Thoracic aorta (tissue), 2 donors: ENCODE measurements around the gene ALPK3. TPM values are rescaled to one million over a fixed set of nuclear protein-coding genes. Genes with fewer than 3 reads are reported as not detected.

Source experiments
- ATAC-seq: fragments of 150-250 bp; one replicate; pipeline ENCODE4 v1.8.0; 2017; ENCODE audit warnings: low read depth; ENCODE audit not compliant: insufficient number of reproducible peaks, low FRiP score
- DNase-seq: peaks from one replicate; pipeline ENCODE4 v3.0.0-alpha.2; 2020; ENCODE audit warnings: low spot score
- H3K27ac ChIP-seq, 2 donors: fragments of 200-600 bp; sonication (generic); 1 replicate in 1 of 2; 2 replicates in 1 of 2; pipeline ENCODE4 v1.5.1; 2016; ENCODE audit warnings: mild to moderate bottlenecking in 2 of 2, moderate library complexity in 2 of 2
- H3K27me3 ChIP-seq: fragments of 200-600 bp; sonication (generic); replicated peaks from 2 replicates; pipeline ENCODE4 v1.6.0; 2016; ENCODE audit warnings: mild to moderate bottlenecking; ENCODE audit not compliant: insufficient read depth
- H3K36me3 ChIP-seq: fragments of 200-600 bp; sonication (generic); one replicate; pipeline ENCODE4 v1.5.1; 2016
- H3K4me1 ChIP-seq, 2 donors: fragments of 200-600 bp; sonication (generic); 1 replicate in 1 of 2; 2 replicates in 1 of 2; pipeline versions ENCODE4 v1.5.1 to v1.6.0; 2016; ENCODE audit warnings: low read depth in 2 of 2, mild to moderate bottlenecking in 1 of 2; ENCODE audit not compliant: control insufficient read depth in 1 of 2
- H3K4me3 ChIP-seq: fragments of 200-600 bp; sonication (generic); 2 replicates; pipeline ENCODE4 v1.5.1; 2016; ENCODE audit warnings: mild to moderate bottlenecking
- H3K9me3 ChIP-seq: fragments of 200-600 bp; sonication (generic); 2 replicates; pipeline ENCODE4 v1.5.1; 2016
- total RNA-seq, 2 donors: library from RNA; depleted of rRNA; stranded (reverse); fragments of >200 nt; gene quantifications; one replicate each; pipeline versions ENCODE4 v1.1.0 to v1.2.3, GENCODE V29; 2016
- TF ChIP-seq, protein P1 (sequence below): fragments of 200-600 bp; sonication (generic); IDR thresholded peaks from one replicate; pipeline ENCODE4 v1.5.1; 2019; ENCODE audit warnings: antibody characterized with exemption

ALPK3 gene
- total RNA-seq, 2 donors from 2014 or later, result 56.9 to 81.1 TPM

DNA sequence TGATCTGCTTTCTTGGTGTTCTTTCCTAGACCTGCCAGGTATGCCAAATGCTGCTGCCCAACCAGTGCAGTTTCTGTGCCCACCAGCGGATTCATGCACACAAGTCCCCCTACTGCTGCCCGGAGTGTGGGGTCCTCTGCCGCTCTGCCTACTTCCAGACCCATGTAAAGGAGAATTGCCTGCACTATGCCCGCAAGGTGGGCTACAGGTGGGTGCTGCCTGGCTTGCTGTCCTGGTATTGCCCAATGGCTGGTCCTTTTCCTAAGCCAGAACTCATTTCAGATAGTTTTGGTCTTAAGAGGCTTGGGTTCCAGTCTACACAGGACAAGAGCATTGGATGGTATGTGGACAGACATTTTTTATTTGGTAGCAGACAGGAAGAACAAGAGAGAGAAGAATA lies 26.5 kb upstream of the ALPK3 start:
- H3K27ac ChIP-seq, result no peak overlapping the region
- peaks cover 34% of the 10 kb centered on the region for H3K36me3 ChIP-seq
- no peak overlapping the region for H3K4me3 ChIP-seq
- DNase-seq (no peak), ATAC-seq (no peak)
- no peaks in the 10 kb centered on the region for H3K9me3 ChIP-seq
- H3K4me1 ChIP-seq, result peaks cover 5 to 24% of the 10 kb centered on the region in 2 donors
- TF ChIP-seq, protein P1, sequence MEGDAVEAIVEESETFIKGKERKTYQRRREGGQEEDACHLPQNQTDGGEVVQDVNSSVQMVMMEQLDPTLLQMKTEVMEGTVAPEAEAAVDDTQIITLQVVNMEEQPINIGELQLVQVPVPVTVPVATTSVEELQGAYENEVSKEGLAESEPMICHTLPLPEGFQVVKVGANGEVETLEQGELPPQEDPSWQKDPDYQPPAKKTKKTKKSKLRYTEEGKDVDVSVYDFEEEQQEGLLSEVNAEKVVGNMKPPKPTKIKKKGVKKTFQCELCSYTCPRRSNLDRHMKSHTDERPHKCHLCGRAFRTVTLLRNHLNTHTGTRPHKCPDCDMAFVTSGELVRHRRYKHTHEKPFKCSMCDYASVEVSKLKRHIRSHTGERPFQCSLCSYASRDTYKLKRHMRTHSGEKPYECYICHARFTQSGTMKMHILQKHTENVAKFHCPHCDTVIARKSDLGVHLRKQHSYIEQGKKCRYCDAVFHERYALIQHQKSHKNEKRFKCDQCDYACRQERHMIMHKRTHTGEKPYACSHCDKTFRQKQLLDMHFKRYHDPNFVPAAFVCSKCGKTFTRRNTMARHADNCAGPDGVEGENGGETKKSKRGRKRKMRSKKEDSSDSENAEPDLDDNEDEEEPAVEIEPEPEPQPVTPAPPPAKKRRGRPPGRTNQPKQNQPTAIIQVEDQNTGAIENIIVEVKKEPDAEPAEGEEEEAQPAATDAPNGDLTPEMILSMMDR, result no peak
- H3K27me3 ChIP-seq, result no peaks in the 10 kb centered on the region

DNA sequence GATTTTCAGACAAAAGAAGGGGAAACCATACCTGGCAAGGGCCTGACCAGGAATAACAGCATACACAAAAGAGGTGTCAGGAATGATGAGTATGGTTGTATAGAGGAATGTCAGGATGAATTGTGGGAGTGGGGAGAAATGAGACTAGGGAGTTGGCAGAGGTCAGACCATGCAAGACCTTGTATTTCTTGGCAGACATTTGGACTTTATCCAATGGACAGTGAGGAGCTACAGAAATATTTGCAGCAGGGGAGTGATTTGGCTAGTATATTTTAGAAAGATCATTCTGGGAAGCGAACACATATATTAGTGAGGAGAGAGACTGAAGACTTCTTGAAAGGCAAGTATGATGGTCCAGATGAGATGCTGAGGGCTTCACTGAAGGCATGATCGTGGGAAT lies 25.4 kb upstream of the ALPK3 start:
- peaks cover 37% of the 10 kb centered on the region for H3K36me3 ChIP-seq
- no peak for ATAC-seq
- H3K4me3 ChIP-seq, result no peak overlapping the region
- H3K4me1 ChIP-seq, result peaks cover 0 to 14% of the 10 kb centered on the region in 2 donors
- no peaks in the 10 kb centered on the region for H3K27me3 ChIP-seq
- no peak overlapping the region for H3K27ac ChIP-seq
- TF ChIP-seq, protein P1, result no peak
- no peaks in the 10 kb centered on the region for H3K9me3 ChIP-seq
- DNase-seq, result no peak

GRCh38 chr15:84793431-84794161 lies 23.6 kb upstream of the ALPK3 start:
- H3K36me3 ChIP-seq, result peaks cover 52% of the 10 kb centered on the region
- ATAC-seq, result no peak
- TF ChIP-seq, protein P1, result no peak

GRCh38 chr15:84794162-84794547 lies 23.0 kb upstream of the ALPK3 start:
- ATAC-seq (no peak), DNase-seq (no peak)
- H3K4me3 ChIP-seq, result no peak overlapping the region
- no peaks in the 10 kb centered on the region for H3K9me3 ChIP-seq
- TF ChIP-seq, protein P1, result no peak
- no peaks in the 10 kb centered on the region for H3K4me1 ChIP-seq
- no peak overlapping the region for H3K27ac ChIP-seq
- peaks cover 58% of the 10 kb centered on the region for H3K36me3 ChIP-seq
- no peaks in the 10 kb centered on the region for H3K27me3 ChIP-seq

More at GRCh38 chr15:84793431-84794161, 23.6 kb upstream of the ALPK3 start:
- no peak overlapping the region for H3K27ac ChIP-seq
- no peaks in the 10 kb centered on the region for H3K9me3 ChIP-seq
- no peak overlapping the region for H3K4me3 ChIP-seq
- DNase-seq, result no peak
- H3K27me3 ChIP-seq, result no peaks in the 10 kb centered on the region
- no peaks in the 10 kb centered on the region for H3K4me1 ChIP-seq

- H3K27me3 ChIP-seq, result no peaks in the 10 kb centered on the region
- H3K9me3 ChIP-seq, result no peaks in the 10 kb centered on the region
- DNase-seq, result no peak
- H3K4me1 ChIP-seq, result no peaks in the 10 kb centered on the region
- H3K36me3 ChIP-seq, result peaks cover 68% of the 10 kb centered on the region
- ATAC-seq, result no peak
- TF ChIP-seq, protein P1, result no peak
- H3K27ac ChIP-seq, result no peak overlapping the region
- H3K4me3 ChIP-seq, result no peak overlapping the region
These were observed 22.0 kb upstream of the ALPK3 start for GRCh38 chr15:84795186-84795585.
